Fibroblast of lung (primary cell): Measurements from ENCODE around the gene MINDY1. TPM values are rescaled to one million over a fixed set of nuclear protein-coding genes. Genes with fewer than 3 reads are reported as not detected.

Source experiments
- DNase-seq, 2 donors: peaks; one replicate each; pipeline versions ENCODE4 v3.0.0 to v3.0.0-alpha.2; 2010; ENCODE audit warnings: low read depth in 2 of 2
- H2AFZ ChIP-seq: 2 replicates; pipeline ENCODE4 v1.5.1; 2012; ENCODE audit warnings: low read length, control low read depth, inconsistent platforms
- H3K27ac ChIP-seq: 2 replicates; pipeline ENCODE4 v1.5.1; 2011; ENCODE audit warnings: low read length, control low read depth; ENCODE audit not compliant: insufficient read depth
- H3K27me3 ChIP-seq: 2 replicates; pipeline ENCODE4 v1.5.1; 2011; ENCODE audit warnings: mild to moderate bottlenecking, low read length; ENCODE audit not compliant: control insufficient read depth, insufficient read depth
- H3K36me3 ChIP-seq: 2 replicates; pipeline ENCODE4 v1.5.1; 2011; ENCODE audit warnings: low read length; ENCODE audit not compliant: control insufficient read depth, insufficient read depth
- H3K4me1 ChIP-seq: 2 replicates; pipeline ENCODE4 v1.5.1; 2011; ENCODE audit warnings: low read length; ENCODE audit not compliant: control insufficient read depth, insufficient read depth; ENCODE audit errors: extremely low read depth
- H3K4me2 ChIP-seq: 2 replicates; pipeline ENCODE4 v1.5.1; 2011; ENCODE audit warnings: low read length, control low read depth; ENCODE audit not compliant: insufficient read depth; ENCODE audit errors: extremely low read depth
- H3K4me3 ChIP-seq, 4 experiments: fragments of 200-600 bp in 1 of 4; sonication (generic) in 1 of 4; replicated peaks in 1 of 4; 2 replicates each; pipeline ENCODE4 v1.5.1; 2011 to 2016; ENCODE audit warnings: low read length in 4 of 4, low read depth in 3 of 4, mild to moderate bottlenecking in 3 of 4, control low read depth in 2 of 4, inconsistent platforms in 1 of 4, mixed read lengths in 1 of 4; ENCODE audit not compliant: insufficient read depth in 1 of 4; ENCODE audit errors: control extremely low read depth in 1 of 4
- H3K79me2 ChIP-seq: 2 replicates; pipeline ENCODE4 v1.5.1; 2012; ENCODE audit warnings: mild to moderate bottlenecking, low read length, inconsistent platforms; ENCODE audit not compliant: control insufficient read depth, insufficient read depth
- H3K9ac ChIP-seq: 2 replicates; pipeline ENCODE4 v1.5.1; 2011; ENCODE audit warnings: mild to moderate bottlenecking, low read length, control low read depth; ENCODE audit not compliant: insufficient read depth
- H3K9me3 ChIP-seq: 2 replicates; pipeline ENCODE4 v1.5.1; 2012; ENCODE audit warnings: low read depth, low read length; ENCODE audit not compliant: control insufficient read depth, insufficient read depth
- H4K20me1 ChIP-seq: 2 replicates; pipeline ENCODE4 v1.5.1; 2011; ENCODE audit warnings: low read length; ENCODE audit not compliant: control insufficient read depth, insufficient read depth; ENCODE audit errors: extremely low read depth
- CTCF ChIP-seq, 2 donors: IDR thresholded peaks in 1 of 2; conservative IDR thresholded peaks in 1 of 2; 1 replicate in 1 of 2; 2 replicates in 1 of 2; pipeline ENCODE4 v1.5.1; 2011 to 2012; ENCODE audit warnings: low read length in 2 of 2, control low read depth in 1 of 2, inconsistent platforms in 1 of 2, low read depth in 1 of 2, mild to moderate bottlenecking in 1 of 2
- EZH2 ChIP-seq: IDR thresholded peaks from 2 replicates; pipeline ENCODE4 v1.5.1; 2012; ENCODE audit warnings: low read length, control low read depth, mild to moderate bottlenecking; ENCODE audit errors: missing control alignments
- polyA plus RNA-seq, 2 donors: library from polyadenylated mRNA; depleted of rRNA in 1 of 2; stranded (reverse) in 1 of 2; unstranded in 1 of 2; fragments of >200 nt; gene quantifications; 2 replicates each; pipeline ENCODE4 v1.2.1, GENCODE V29; 2011 to 2012; ENCODE audit warnings: missing spikeins in 1 of 2
- total RNA-seq: library from RNA; depleted of rRNA; stranded (reverse); fragments of >200 nt; gene quantifications from 2 replicates; pipeline ENCODE4 v1.2.1, GENCODE V29; 2014

The MINDY1 gene
- total and polyA plus RNA-seq, 2 donors (not counting 1 experiment from before 2014, with no cell fraction given): 11.7 to 17.3 TPM

GRCh38 chr1:151047925-151048644, 41.4 kb upstream of the MINDY1 start:
- Histone ChIP-seq H3K36me3 (peaks cover 3% of the 10 kb centered on the region), H3K27me3 (no peaks in the 10 kb centered on the region), H3K79me2 (peaks cover 4% of the 10 kb centered on the region), H3K27ac (peak overlapping the region; percentile 75), H3K4me3 (peak overlapping the region; percentile 53 to 81 (median 72)), H4K20me1 (no peaks in the 10 kb centered on the region), H3K4me2 (peak overlapping the region; percentile 98), H2AFZ (peak overlapping the region; percentile 75), H3K4me1 (peaks cover 2% of the 10 kb centered on the region), H3K9me3 (no peaks in the 10 kb centered on the region), H3K9ac (peak overlapping the region; percentile 78)
- TF ChIP-seq EZH2: no peak
- TF ChIP-seq CTCF (conservative IDR thresholded peaks at IDR 0.05 in 1 of 2, IDR thresholded peaks at IDR 0.05 in 1 of 2; ENCODE audit: low read depth in 1 of 2, low read length in 2 of 2): peak; percentile 36 to 52
- DNase-seq: peak; percentile 67 to 72

GRCh38 chr1:151047591-151047924, 40.9 kb upstream of the MINDY1 start, which contains the start of gene C1orf56:
Gene C1orf56, plus strand, starts transcription at chr1:151047751. Its CDS starts 97 bp downstream, at chr1:151047848.
- DNase-seq: peak; percentile 66 to 73

GRCh38 chr1:151043163-151043562, 36.5 kb upstream of the MINDY1 start:
- Histone ChIP-seq H3K9me3 (no peaks in the 10 kb centered on the region), H3K4me3 (no peak overlapping the region), H3K4me2 (no peak overlapping the region), H3K79me2 (peaks cover under 1% of the 10 kb centered on the region), H4K20me1 (no peaks in the 10 kb centered on the region), H3K27me3 (no peaks in the 10 kb centered on the region), H3K4me1 (peaks cover under 1% of the 10 kb centered on the region), H3K27ac (no peak overlapping the region), H3K36me3 (no peaks in the 10 kb centered on the region), H3K9ac (no peak overlapping the region), H2AFZ (no peak overlapping the region)
- DNase-seq: no peak
- no peak for TF ChIP-seq CTCF (conservative IDR thresholded peaks at IDR 0.05 in 1 of 2, IDR thresholded peaks at IDR 0.05 in 1 of 2; ENCODE audit: low read depth in 1 of 2, low read length in 2 of 2)
- no peak for TF ChIP-seq EZH2

More at GRCh38 chr1:151047591-151047924, 40.9 kb upstream of the MINDY1 start, which contains the start of gene C1orf56:
- peaks cover 3% of the 10 kb centered on the region for H3K36me3 ChIP-seq
- peak within 1 kb of the TSS; percentile 75 for H3K27ac ChIP-seq
- H4K20me1 ChIP-seq: no peaks in the 10 kb centered on the region
- H3K4me2 ChIP-seq: peak within 1 kb of the TSS; percentile 98
- no peak for TF ChIP-seq EZH2
- TF ChIP-seq CTCF (conservative IDR thresholded peaks at IDR 0.05 in 1 of 2, IDR thresholded peaks at IDR 0.05 in 1 of 2; ENCODE audit: low read depth in 1 of 2, low read length in 2 of 2): no peak
- peaks cover 2% of the 10 kb centered on the region for H3K4me1 ChIP-seq
- peak within 1 kb of the TSS; percentile 53 to 81 (median 72) for H3K4me3 ChIP-seq
- H2AFZ ChIP-seq: peak within 1 kb of the TSS; percentile 75
- peaks cover 4% of the 10 kb centered on the region for H3K79me2 ChIP-seq
- no peaks in the 10 kb centered on the region for H3K9me3 ChIP-seq
- H3K9ac ChIP-seq: peak within 1 kb of the TSS; percentile 78
- no peaks in the 10 kb centered on the region for H3K27me3 ChIP-seq
